Stimulated activated CD4-positive, alpha-beta T cell treated with anti-CD3 and anti-CD28 coated beads, Interleukin-1b, Interleukin-23, amount 100 ng/mL, for 1 hour (primary cell): Measurements from ENCODE around the gene OBSCN.
A peak's percentile ranks its signal among the peaks of the same experiment; 100 is the strongest.

Experiments used
- DNase-seq, 2 donors: peaks; one replicate each; pipeline ENCODE4 v3.0.0-alpha.2; 2020; ENCODE audit warnings: low read depth in 2 of 2

The OBSCN gene

GRCh38 chr1:228416217-228416933 lies 208.5 kb downstream of the OBSCN start, which contains the start of gene TRIM17:
Gene TRIM17 (minus strand): TSS chr1:228416861. CDS start chr1:228415072, 1,789 bp downstream.
- DNase-seq: peak in 1 of 2 donors; percentile 17

GRCh38 chr1:228417061-228417460 lies 209.2 kb downstream of the OBSCN start:
- DNase-seq: no peak

GRCh38 chr1:228417483-228418203 lies 209.8 kb downstream of the OBSCN start:
- DNase-seq: no peak

- DNase-seq: no peak
Measured at GRCh38 chr1:228420968-228421826, 213.4 kb downstream of the OBSCN start.

- no peak for DNase-seq
Measured at GRCh38 chr1:228423404-228424053, 215.7 kb downstream of the OBSCN start.

- no peak for DNase-seq
Measured at GRCh38 chr1:228424685-228425660, 217.1 kb downstream of the OBSCN start.

GRCh38 chr1:228426518-228427175 lies 218.8 kb downstream of the OBSCN start:
- DNase-seq: no peak

GRCh38 chr1:228428412-228428811 lies 220.6 kb downstream of the OBSCN start:
- no peak for DNase-seq
